ENCODE data around the gene TCP11. TPM values are rescaled to one million over a fixed set of nuclear protein-coding genes. Genes with fewer than 3 reads are reported as not detected.

Gene TCP11
- total and polyA plus RNA-seq, 2 experiments from 2014 or later, result 0.27 to 0.54 TPM

GRCh38 chr6:35085359-35086281, 55.5 kb downstream of the TCP11 start:
- no peak overlapping the region for H3K4me3 ChIP-seq
- H3K27me3 ChIP-seq, result no peaks in the 10 kb centered on the region
- H3K36me3 ChIP-seq, result peaks cover 5% of the 10 kb centered on the region
- no peak for DNase-seq (ENCODE audit: low read depth in 1 of 2, low spot score in 1 of 2)
- no peak overlapping the region for H3K27ac ChIP-seq
- TF ChIP-seq CTCF (IDR thresholded peaks at IDR 0.05; ENCODE audit: low read depth, low read length), result no peak
- no peaks in the 10 kb centered on the region for H3K9me3 ChIP-seq (ENCODE audit: low read depth)
- no peaks in the 10 kb centered on the region for H3K4me1 ChIP-seq (ENCODE audit: low read depth)

DNA sequence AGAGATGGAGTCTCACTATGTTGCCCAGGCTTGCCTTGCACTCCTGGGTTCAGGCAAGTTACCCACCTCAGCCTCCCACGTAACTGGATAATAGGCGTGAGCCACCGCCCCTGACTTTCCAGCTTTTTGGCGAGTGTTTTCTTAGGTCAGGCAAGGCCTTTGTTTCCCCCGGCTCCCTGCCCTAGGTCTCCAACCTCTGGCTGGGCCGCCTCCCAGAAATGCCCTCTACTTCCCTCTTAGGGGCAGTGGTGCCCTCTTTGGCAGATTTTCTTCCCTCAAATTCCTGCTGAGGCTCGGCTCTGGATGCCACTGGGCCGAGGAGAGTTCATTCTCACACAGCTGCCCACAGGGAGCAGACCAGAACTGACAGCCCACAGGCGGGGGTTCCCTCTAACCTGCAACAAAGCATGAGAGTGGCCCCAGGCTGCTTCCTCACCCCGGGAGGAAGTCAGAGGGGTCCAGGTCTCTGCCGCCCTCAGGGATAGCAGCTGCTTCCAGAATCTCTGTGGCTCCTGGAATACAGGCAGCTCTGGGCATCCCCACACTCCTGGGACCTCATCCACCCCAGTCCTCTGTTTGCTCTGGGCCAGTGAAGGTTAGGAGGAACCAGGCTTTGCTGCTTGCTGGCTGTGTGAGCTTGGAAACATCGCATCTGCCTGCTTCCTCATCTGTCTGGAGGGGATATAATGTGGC, 56.5 kb downstream of the TCP11 start:
- no peak for TF ChIP-seq CTCF (IDR thresholded peaks at IDR 0.05; ENCODE audit: low read depth, low read length)
- H3K27me3 ChIP-seq, result no peaks in the 10 kb centered on the region
- H3K27ac ChIP-seq, result no peak overlapping the region
- no peak overlapping the region for H3K4me3 ChIP-seq
- peaks cover 5% of the 10 kb centered on the region for H3K36me3 ChIP-seq
- no peaks in the 10 kb centered on the region for H3K4me1 ChIP-seq (ENCODE audit: low read depth)
- DNase-seq (ENCODE audit: low read depth in 1 of 2, low spot score in 1 of 2), result no peak
- H3K9me3 ChIP-seq (ENCODE audit: low read depth), result no peaks in the 10 kb centered on the region

- peaks cover 5% of the 10 kb centered on the region for H3K36me3 ChIP-seq
- DNase-seq (ENCODE audit: low read depth in 1 of 2, low spot score in 1 of 2), result no peak
- no peak for TF ChIP-seq CTCF (IDR thresholded peaks at IDR 0.05; ENCODE audit: low read depth, low read length)
Measured at GRCh38 chr6:35084041-35084491, 57.1 kb downstream of the TCP11 start.

DNA sequence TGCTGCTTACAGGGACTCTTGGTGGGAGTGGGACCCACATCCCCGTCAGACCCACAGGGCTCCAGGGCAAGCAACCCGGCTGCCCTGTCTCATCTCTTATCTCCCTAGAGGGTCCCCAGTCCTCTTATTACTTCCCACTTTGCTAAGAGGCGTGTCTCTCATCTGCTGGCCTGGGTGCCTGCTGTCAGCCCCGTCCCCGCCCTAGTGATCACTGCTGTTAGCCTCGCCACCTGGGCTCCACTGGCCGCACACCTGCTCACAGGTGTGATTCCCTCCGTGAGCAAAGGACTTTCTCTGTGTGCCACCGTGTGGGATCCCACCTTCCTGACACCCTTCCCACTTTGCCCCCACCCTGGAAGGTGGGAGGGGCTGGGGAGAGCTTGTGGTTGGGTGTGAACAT, 57.6 kb downstream of the TCP11 start:
- no peaks in the 10 kb centered on the region for H3K9me3 ChIP-seq (ENCODE audit: low read depth)
- no peak for DNase-seq (ENCODE audit: low read depth in 1 of 2, low spot score in 1 of 2)
- no peak overlapping the region for H3K27ac ChIP-seq
- H3K27me3 ChIP-seq, result no peaks in the 10 kb centered on the region
- peaks cover 5% of the 10 kb centered on the region for H3K36me3 ChIP-seq
- no peak for TF ChIP-seq CTCF (IDR thresholded peaks at IDR 0.05; ENCODE audit: low read depth, low read length)
- H3K4me1 ChIP-seq (ENCODE audit: low read depth), result no peaks in the 10 kb centered on the region
- H3K4me3 ChIP-seq, result no peak overlapping the region

More at GRCh38 chr6:35084041-35084491, 57.1 kb downstream of the TCP11 start:
- H3K4me3 ChIP-seq, result no peak overlapping the region
- no peaks in the 10 kb centered on the region for H3K4me1 ChIP-seq (ENCODE audit: low read depth)
- H3K27me3 ChIP-seq, result no peaks in the 10 kb centered on the region
- no peaks in the 10 kb centered on the region for H3K9me3 ChIP-seq (ENCODE audit: low read depth)
- no peak overlapping the region for H3K27ac ChIP-seq

DNA sequence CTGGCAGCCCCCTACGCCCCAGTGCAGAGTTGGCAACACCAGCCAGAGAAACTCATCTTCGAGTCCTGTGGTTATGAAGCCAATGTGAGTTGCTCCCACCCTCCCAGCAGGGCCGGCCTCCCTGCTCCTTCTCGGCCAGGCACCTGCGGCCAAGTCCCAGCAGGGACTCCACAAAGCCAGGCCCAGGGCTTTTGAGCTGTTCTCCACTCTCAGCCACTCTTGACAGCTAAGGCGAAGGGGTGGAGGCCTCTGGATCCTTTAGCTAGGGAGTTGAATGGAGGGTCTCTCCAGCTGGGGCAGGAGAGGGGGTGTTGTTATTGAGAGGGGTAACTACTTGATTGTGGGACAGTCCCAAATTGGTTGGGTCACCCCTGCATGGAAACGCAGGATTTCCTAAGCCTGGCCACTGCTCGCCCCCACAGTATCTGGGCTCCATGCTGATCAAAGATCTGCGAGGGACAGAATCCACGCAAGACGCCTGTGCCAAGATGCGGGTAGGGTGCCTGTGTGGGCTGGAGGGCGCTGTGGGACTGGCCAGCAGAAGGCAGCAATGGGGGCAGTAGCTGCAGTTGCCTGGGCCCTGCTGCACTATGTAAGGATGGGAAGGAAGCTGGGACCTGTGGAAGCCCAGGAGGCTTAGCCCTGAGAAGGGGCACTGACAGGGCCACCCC, 58.3 kb downstream of the TCP11 start:
- no peaks in the 10 kb centered on the region for H3K9me3 ChIP-seq (ENCODE audit: low read depth)
- H3K36me3 ChIP-seq, result peaks cover 5% of the 10 kb centered on the region
- H3K4me3 ChIP-seq, result no peak overlapping the region
- no peak for TF ChIP-seq CTCF (IDR thresholded peaks at IDR 0.05; ENCODE audit: low read depth, low read length)
- H3K27me3 ChIP-seq, result no peaks in the 10 kb centered on the region
- no peak for DNase-seq (ENCODE audit: low read depth in 1 of 2, low spot score in 1 of 2)
- no peak overlapping the region for H3K27ac ChIP-seq
- no peaks in the 10 kb centered on the region for H3K4me1 ChIP-seq (ENCODE audit: low read depth)

All from cardiac muscle cell (in vitro differentiated cells and primary cell).